Esophagus squamous epithelium (tissue), 4 donors: ENCODE data around the gene SERPINF2.

Experiments
- POLR2A ChIP-seq, 4 donors: fragments of 450-650 bp; IDR thresholded peaks; one replicate each; pipeline ENCODE4 v1.6.1; 2017; ENCODE audit warnings: antibody characterized with exemption in 4 of 4, mild to moderate bottlenecking in 4 of 4, moderate library complexity in 3 of 4
- TF ChIP-seq, protein P1 (sequence below), 6 experiments: fragments of 450-650 bp in 4 of 6; fragments of 200-600 bp in 2 of 6; sonication (generic) in 2 of 6; IDR thresholded peaks; one replicate each; pipeline ENCODE4 v1.5.1; 2016 to 2019; ENCODE audit warnings: antibody characterized with exemption in 6 of 6, mild to moderate bottlenecking in 4 of 6, moderate library complexity in 4 of 6

DNA sequence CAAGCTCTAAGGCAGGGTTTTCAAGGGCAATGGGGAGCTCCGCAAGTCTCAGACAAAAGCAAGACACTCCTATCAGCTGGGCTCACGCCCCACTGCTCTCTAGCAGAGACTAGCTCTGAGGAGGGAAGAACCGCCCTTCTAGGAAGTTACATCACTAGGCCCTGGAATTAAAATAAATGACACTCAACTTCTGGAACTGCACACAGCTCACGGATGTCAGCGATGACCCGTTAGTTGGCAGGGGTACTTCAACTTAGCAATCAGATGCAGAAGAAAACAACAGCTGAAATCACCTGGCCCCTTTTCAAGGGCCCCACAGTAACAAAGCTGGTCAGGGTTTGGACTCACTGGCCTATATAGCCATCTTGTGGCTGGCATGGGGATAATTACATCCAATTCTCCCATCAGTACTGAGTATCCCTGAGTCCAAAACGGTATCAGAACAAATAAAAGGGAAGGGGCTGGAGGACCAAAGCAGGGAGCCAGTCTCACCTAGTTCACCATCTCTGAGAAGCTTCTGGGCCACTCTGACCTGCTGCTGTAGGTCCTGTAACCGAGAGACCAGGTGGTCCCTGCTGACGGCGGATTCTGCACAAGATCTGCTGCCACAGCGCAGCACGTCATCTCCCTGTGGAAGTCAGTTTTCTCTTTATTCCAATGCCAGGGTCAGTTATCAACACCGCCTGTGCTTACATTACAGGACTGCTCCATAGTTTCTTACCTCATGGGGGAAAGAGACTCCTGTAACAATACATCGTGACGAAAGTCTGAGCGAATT is 41.4 kb downstream of the SERPINF2 start:
- TF ChIP-seq, protein P1, sequence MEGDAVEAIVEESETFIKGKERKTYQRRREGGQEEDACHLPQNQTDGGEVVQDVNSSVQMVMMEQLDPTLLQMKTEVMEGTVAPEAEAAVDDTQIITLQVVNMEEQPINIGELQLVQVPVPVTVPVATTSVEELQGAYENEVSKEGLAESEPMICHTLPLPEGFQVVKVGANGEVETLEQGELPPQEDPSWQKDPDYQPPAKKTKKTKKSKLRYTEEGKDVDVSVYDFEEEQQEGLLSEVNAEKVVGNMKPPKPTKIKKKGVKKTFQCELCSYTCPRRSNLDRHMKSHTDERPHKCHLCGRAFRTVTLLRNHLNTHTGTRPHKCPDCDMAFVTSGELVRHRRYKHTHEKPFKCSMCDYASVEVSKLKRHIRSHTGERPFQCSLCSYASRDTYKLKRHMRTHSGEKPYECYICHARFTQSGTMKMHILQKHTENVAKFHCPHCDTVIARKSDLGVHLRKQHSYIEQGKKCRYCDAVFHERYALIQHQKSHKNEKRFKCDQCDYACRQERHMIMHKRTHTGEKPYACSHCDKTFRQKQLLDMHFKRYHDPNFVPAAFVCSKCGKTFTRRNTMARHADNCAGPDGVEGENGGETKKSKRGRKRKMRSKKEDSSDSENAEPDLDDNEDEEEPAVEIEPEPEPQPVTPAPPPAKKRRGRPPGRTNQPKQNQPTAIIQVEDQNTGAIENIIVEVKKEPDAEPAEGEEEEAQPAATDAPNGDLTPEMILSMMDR (IDR thresholded peaks at IDR 0.05), result peak; percentile 50 to 84 (median 76)
- TF ChIP-seq POLR2A (IDR thresholded peaks at IDR 0.05), result peak in 2 of 4 donors; percentile 55 to 62
